Activated CD8-positive, alpha-beta memory T cell treated with anti-CD3 and anti-CD28 coated beads for 36 hours (primary cell): ENCODE measurements around the gene SLC12A3. TPM values are rescaled to one million over a fixed set of nuclear protein-coding genes. Genes with fewer than 3 reads are reported as not detected.

ENCODE experiments used
- CTCF ChIA-PET: fragments of 350-600 bp; sonication (Branson Sonifier 250); formaldehyde crosslinking; loops from one replicate; lab custom pipeline; 2021; ENCODE audit warnings: antibody characterized with exemption; lab: Charles Lee
- POLR2A ChIA-PET: fragments of 350-600 bp; sonication (Branson Sonifier 250); formaldehyde crosslinking; loops from one replicate; lab custom pipeline; 2021; ENCODE audit warnings: antibody characterized with exemption; lab: Charles Lee
- total RNA-seq, 2 experiments: library from RNA; stranded (reverse); gene quantifications; one replicate each; pipeline ENCODE4 v1.2.3, GENCODE V29; 2021

Gene SLC12A3
- total RNA-seq, 2 experiments from 2014 or later: not detected

- POLR2A ChIA-PET: interaction anchor here (0.6 to 0.7 kb wide), 2 partner anchors 19 kb away, joined by 3 to 4 read pairs; no protein-coding TSS in a partner anchor
- CTCF ChIA-PET: interaction anchor here (0.6 to 4.4 kb wide), 49 partner anchors 10 to 590 kb away, joined by 3 to 27 read pairs (median 4); partner anchors contain the start of gene NLRC5
These were observed 99.5 kb downstream of the SLC12A3 start for GRCh38 chr16:56964243-56965148.

Other genes starting within 250 kb of the SLC12A3 start
- 10 to 100 TPM; 45.0 to 49.7 TPM for gene MT1E, start 239.4 kb upstream of the SLC12A3 start, total RNA-seq
- not detected for gene MT1M, start 232.5 kb upstream of the SLC12A3 start, total RNA-seq
- gene MT1A, start 226.5 kb upstream of the SLC12A3 start, total RNA-seq: 1 to 10 TPM in 1 of 2 experiments, not detected in 1; 1.1 TPM
- gene MT1B, start 213.3 kb upstream of the SLC12A3 start, total RNA-seq: not detected
- 10 to 100 TPM in 1 of 2 experiments, 1 to 10 TPM in 1; 9.6 to 10.1 TPM for gene MT1F, start 207.2 kb upstream of the SLC12A3 start, total RNA-seq
- 10 to 100 TPM; 15.3 to 16.6 TPM for gene MT1G, start 197.1 kb upstream of the SLC12A3 start, total RNA-seq
- gene MT1H, start 195.4 kb upstream of the SLC12A3 start, total RNA-seq: 1 to 10 TPM in 1 of 2 experiments, under 1 TPM in 1; 0.63 to 1.1 TPM
- gene MT1X, start 182.7 kb upstream of the SLC12A3 start, total RNA-seq: 10 to 100 TPM; 53.7 to 59.9 TPM
- 100 to 1,000 TPM; 160 to 165 TPM for gene NUP93, start 135.1 kb upstream of the SLC12A3 start, total RNA-seq
- gene HERPUD1, start 66.9 kb downstream of the SLC12A3 start, total RNA-seq: 100 to 1,000 TPM; 133 to 140 TPM
- under 1 TPM in 1 of 2 experiments, not detected in 1; 0.13 TPM for gene CETP, start 96.7 kb downstream of the SLC12A3 start, total RNA-seq
- gene NLRC5, start 124.3 kb downstream of the SLC12A3 start, total RNA-seq: 100 to 1,000 TPM; 118 to 121 TPM
- gene CPNE2, start 227.4 kb downstream of the SLC12A3 start, total RNA-seq: 1 to 10 TPM; 4.8 to 7.1 TPM